ENCODE results near the gene SIX5. TPM values are rescaled to one million over a fixed set of nuclear protein-coding genes. Genes with fewer than 3 reads are reported as not detected.
"Not testable (repeated sequence)": the region's sequence is repeated elsewhere in the genome, so short reads cannot be mapped to it uniquely, and the experiment has no call there.

Gene SIX5
- total RNA-seq, 1 donor from 2014 or later, result 22.3 TPM

DNA sequence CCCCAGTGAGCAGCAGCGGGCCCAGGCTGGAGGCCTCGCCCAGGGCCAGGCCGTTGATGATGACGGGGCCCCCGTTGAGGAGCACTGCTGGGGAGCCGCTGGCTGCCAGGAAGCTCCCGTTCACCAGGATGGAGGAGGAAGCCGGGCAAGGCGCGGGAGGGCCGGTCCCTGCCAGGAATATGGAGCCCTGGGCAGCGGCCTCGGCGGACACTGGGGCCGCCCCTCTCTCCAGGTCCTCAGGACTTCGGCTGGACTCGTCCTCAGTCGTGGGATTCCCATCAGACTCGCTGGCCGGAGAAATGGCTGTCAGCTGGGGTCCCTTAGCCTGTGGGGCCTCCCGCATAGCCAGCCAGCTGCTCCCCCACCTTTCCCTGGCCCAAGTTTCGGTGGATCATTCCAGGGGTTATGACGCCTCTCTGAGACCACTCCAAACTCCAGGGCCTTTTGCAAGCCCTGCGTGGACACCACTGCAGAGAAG is 2.1 kb downstream of the SIX5 start:
- intact Hi-C loops (cut with DNase I), result loop anchor here (2.0 kb wide), 1 partner anchor 74 kb away; the partner anchor contains the start of gene QPCTL
- peak; percentile 81 for DNase-seq (ENCODE audit: missing footprints)
- no peak for ATAC-seq

DNA sequence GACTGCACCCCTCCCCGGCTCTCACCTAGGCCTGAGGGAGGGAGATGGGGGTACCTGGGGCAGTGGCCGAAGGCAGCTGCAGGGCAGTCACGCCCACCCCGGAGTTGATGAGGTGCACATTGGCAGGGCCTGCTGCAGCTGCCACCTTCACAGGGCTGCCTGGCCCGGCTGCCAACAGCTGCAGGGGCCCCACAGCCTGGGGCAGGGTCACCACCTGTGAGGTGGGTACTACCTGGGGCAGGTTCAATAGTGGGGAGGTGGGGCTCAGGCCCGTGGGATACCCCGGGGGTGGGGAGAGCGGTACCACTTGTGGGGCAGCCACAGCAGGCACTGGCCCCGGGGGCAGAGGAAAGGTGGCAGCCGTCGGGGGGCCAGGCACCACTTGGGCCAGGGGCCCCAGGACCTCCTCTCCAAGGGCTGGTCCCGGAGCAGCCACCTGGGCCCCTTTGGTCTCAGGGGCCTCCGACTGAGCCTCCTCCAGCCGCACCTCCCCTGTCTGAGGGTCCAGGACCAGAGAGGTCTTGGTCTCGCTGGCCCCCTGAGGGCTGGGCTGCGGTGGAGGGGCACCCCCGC is 2.7 kb downstream of the SIX5 start:
- ATAC-seq, result no peak
- intact Hi-C loops (cut with DNase I), result loop anchor here (2.0 kb wide), 1 partner anchor 74 kb away; the partner anchor contains the start of gene QPCTL
- no peak for DNase-seq (ENCODE audit: missing footprints)

DNA sequence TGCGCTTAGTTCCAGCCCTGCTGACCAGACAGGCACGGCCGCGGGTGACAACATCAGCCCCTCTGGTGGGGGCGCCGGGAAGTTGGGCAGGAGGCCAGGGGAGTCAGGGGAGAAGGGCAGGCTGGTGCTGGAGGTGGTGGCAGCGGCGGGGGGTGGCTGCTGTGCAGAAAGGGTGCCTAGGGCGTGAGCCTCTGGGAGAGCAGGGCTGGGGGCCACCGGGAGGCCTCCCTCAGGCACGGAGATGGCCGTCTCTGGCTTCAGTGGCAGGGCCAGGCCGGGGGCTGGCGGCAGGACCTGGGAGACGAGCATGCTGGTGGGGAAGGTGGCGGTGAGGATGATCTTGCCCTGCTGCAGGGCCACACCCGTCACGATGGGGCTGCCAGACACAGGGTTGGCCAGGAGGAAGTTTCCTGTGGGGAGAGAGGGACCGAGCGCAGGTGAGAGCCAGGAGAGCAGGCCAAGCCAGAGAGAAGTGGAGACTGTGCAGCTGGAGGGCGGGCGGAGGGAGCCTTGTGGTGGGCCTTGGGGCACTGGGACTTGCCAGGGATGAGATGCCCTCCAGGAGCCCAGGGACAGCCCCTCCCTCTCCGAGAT is 3.3 kb downstream of the SIX5 start:
- intact Hi-C loops (cut with DNase I), result loop anchor here (1.0 to 2.0 kb wide), 2 partner anchors 34 to 73 kb away; partner anchors contain the start of gene QPCTL
- no peak for DNase-seq (ENCODE audit: missing footprints)
- ATAC-seq, result no peak

- ATAC-seq, result peak; percentile 10
- intact Hi-C loops (cut with DNase I), result loop anchor here (1.0 kb wide), 1 partner anchor 34 kb away; no protein-coding TSS in a partner anchor
- no peak for DNase-seq (ENCODE audit: missing footprints)
Measured at GRCh38 chr19:45764945-45765701, 3.9 kb downstream of the SIX5 start.

DNA sequence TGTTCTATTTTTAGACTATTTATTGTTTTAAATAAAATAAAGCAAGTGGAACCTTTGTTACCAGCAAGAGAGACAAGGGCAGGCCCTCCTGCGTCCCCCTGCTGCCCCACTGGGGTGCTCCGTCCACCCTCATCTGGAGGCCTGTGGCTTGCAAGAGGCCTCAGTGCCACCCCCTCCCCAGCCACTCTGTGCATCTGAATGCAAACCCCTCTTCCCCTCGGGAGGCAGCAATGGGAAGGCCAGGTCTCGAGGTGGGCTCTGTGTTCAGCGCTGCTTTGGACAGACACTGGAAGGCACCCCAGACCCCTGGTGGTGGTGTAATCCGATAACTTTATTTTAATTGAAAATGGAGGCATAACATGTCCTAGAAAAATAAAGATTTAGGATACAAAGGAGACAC is 4.6 kb downstream of the SIX5 start:
- no peak for ATAC-seq
- DNase-seq (ENCODE audit: missing footprints), result no peak
- intact Hi-C loops (cut with DNase I), result no loop called here

DNA sequence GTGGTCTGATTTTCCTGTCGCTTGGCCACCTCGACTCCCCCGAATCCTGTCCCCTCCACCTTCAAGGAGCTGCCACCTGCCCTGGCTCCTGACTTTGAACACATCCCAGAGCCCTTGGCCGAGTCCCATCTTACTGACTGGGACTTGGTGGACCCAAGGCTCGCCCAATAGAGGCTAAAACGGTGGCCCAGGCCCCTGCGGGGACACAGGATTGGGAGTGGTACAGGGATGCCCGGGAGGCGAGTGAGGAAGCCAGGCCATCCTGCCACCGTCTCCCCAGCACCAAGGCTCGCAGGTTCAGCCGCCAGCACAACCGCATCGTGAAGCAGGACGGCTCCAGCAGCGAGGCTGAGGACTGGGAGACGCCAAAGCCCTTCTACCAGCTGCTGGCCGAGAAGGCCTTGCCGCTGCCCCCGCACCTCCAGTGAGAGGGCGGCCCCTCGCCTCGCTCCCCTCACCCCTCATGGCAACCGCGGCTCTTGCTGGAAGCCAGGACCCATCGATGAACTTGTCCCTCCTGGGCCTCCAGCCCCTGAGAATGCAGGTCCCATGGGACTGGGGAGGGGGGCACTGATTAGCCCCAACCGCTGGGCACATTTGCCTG is 5.3 kb downstream of the SIX5 start:
- intact Hi-C loops (cut with DNase I), result no loop called here
- no peak for ATAC-seq
- no peak for DNase-seq (ENCODE audit: missing footprints)

DNA sequence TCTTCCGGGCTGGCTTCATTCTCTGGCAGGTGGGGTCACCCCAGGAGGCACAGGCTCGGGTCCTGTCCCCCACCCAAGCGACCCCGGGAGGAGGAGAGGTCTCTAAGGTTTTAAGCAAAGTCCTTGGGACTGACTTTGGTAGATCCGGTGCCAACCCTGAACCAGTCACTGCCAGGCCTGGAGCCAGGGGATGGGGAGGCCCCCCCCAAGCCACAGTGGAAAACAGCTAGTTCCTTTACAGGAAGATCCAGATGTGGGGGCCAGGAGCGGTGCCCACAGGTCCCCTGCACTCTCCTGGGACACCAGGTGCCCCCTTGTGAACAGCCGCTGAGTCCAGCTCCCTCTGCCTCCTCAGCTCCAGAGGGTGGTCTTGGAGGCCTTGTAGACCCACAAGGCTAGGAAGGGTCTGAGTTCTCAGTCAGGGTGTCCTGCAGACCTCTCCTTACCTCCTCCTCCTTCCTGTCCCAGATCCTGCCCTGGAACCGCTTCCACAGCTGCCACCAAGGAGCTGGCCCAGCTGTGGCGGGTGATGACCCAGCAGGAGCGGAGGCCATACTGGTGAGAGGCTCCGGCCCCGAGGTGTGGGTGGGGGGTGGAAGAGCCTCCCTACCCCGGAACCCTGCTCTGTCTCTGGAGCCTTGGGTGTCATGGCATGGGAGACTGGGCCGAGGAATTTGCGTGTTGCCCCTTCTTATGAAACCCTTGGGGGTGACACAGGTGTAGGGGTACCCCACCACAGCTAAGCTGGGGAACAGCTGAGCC is 6.0 kb downstream of the SIX5 start:
- ATAC-seq, result no peak
- DNase-seq (ENCODE audit: missing footprints), result no peak
- intact Hi-C loops (cut with DNase I), result no loop called here

- no peak for ATAC-seq
- DNase-seq (ENCODE audit: missing footprints), result no peak
- intact Hi-C loops (cut with DNase I), result no loop called here
Measured at GRCh38 chr19:45761714-45762113, 7.3 kb downstream of the SIX5 start.

- intact Hi-C loops (cut with DNase I), result no loop called here
- DNase-seq (ENCODE audit: missing footprints), result no peak
Measured at GRCh38 chr19:45758921-45759320, 10.1 kb downstream of the SIX5 start.

GRCh38 chr19:45757695-45758094 is 11.4 kb downstream of the SIX5 start:
- intact Hi-C loops (cut with DNase I), result no loop called here
- DNase-seq (ENCODE audit: missing footprints), result no peak
- ATAC-seq, result no peak

More at GRCh38 chr19:45758921-45759320, 10.1 kb downstream of the SIX5 start:
- no peak for ATAC-seq

GRCh38 chr19:45754323-45754722 is 14.7 kb downstream of the SIX5 start:
- intact Hi-C loops (cut with DNase I), result no loop called here
- DNase-seq (ENCODE audit: missing footprints) (no peak), ATAC-seq (no peak)

GRCh38 chr19:45753548-45753947 is 15.5 kb downstream of the SIX5 start:
- no peak for ATAC-seq
- intact Hi-C loops (cut with DNase I), result no loop called here
- no peak for DNase-seq (ENCODE audit: missing footprints)

DNA sequence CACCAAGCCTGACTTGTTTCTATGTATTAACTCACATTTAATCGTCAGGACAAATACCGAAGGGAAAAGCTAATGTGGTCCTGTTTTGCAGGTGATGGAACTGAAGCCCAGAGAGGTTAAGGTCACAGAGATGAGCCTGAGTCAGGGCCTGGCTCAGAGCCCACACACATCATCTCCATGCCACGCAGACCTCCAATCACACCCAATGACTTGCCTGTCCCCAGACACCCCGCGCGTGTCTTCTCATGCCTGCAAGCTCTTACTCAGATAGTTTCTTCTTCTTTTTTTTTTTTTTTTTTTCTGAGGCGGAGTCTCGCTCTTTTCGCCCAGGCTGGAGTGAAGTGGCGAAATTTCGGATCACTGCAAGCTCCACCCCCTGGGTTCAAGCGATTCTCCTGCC is 16.4 kb downstream of the SIX5 start:
- ATAC-seq (no peak), DNase-seq (ENCODE audit: missing footprints) (no peak)
- intact Hi-C loops (cut with DNase I), result no loop called here

DNA sequence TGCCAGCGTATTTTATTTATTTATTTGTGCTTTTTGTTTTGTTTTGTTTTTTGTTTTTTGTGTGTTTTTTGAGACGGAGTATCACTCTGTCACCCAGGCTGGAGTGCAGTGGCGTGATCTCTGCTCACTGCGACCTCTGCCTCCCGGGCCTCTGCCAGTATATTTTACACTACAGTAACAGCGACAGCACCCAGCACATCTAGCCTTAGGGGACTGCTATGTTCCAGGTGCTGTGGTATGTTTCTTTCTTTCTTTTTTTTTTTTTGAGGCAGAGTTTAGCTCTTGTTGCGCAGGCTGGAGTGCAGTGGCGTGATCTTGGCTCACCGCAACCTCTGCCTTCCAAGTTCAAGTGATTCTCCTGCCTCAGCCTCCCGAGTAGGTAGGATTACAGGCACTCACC is 17.6 kb downstream of the SIX5 start:
- ATAC-seq; intact Hi-C loops (cut with DNase I); DNase-seq (ENCODE audit: missing footprints): not testable (repeated sequence)

GRCh38 chr19:45747513-45747912 is 21.5 kb downstream of the SIX5 start:
- ATAC-seq (no peak), DNase-seq (ENCODE audit: missing footprints) (no peak)
- intact Hi-C loops (cut with DNase I), result no loop called here

DNA sequence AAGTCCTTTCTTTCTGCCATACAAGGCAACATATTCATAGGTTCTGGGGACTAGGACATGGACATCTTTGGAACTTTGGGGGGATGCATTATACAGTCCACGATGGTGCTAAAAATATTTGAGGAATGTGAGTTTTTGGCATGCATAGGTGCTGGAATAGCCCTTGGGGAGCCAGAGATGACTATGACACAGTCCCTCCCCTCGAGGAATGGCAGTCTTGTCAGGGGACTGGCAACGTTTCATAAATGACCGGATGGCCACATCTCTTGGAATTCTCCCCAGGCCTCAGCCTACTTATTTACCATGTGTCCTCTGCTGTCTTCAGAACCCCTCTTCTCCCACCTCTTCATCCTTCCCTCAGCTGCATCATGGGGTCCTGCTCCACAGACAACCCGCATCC is 22.2 kb downstream of the SIX5 start:
- DNase-seq (ENCODE audit: missing footprints) (no peak), ATAC-seq (no peak)
- intact Hi-C loops (cut with DNase I), result no loop called here

DNA sequence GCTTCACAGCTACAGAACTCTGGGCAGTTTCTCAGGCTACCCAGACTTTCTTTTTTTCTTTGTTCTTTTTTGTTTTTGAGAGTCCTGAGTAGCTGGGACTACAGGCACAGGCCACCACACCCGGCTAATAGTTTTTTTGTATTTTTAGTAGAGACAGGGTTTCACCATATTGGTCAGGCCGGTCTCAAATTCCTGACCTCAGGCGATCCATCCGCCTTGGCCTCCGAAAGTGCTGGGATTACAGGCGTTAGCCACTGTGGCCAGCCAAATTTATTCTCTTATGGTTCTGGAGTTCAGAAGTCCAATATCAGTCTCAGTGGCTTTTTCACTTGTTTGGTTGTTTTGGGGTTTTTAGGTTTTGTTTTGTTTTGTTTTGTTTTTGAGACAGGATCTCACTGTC is 23.4 kb downstream of the SIX5 start:
- DNase-seq (ENCODE audit: missing footprints), result no peak

DNA sequence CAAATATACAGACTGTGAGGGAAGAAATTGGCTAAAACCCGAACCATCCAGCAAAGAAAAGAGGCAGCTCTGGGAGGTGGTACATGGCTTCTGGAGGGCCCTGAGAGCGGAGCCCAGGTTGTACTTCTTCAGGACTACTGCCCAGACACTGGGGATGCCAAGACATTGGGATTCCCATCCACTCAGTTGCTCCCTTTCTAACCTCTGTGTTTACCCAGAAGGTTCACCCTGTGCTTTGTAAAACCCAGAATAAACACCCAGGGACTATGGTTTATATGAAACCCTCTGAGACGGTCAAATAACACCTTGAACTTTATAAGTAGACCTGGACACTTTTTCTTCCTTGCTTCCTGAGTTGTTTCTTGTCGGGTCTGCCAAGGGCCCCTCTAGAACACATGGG is 26.1 kb downstream of the SIX5 start:
- no peak for ATAC-seq
- intact Hi-C loops (cut with DNase I), result no loop called here
- no peak for DNase-seq (ENCODE audit: missing footprints)

More for the DNA sequence above, 23.4 kb downstream of the SIX5 start:
- no peak for ATAC-seq
- intact Hi-C loops (cut with DNase I), result no loop called here

All from Right ventricle myocardium inferior (tissue), 1 donor.